GM19351 (cell line): ENCODE results near the gene TMEM79.

Experiments
- ATAC-seq: cut with Tn5 transposase; IDR thresholded peaks from one replicate; pipeline ENCODE4 v1.9.1; 2021; ENCODE audit warnings: mild to moderate bottlenecking, moderate library complexity; ENCODE audit not compliant: unreplicated experiment

TMEM79 gene, protein sequence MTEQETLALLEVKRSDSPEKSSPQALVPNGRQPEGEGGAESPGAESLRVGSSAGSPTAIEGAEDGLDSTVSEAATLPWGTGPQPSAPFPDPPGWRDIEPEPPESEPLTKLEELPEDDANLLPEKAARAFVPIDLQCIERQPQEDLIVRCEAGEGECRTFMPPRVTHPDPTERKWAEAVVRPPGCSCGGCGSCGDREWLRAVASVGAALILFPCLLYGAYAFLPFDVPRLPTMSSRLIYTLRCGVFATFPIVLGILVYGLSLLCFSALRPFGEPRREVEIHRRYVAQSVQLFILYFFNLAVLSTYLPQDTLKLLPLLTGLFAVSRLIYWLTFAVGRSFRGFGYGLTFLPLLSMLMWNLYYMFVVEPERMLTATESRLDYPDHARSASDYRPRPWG

GRCh38 chr1:156284112-156284511 is at the start of gene TMEM79:
Gene TMEM79 (plus strand): TSS chr1:156284325. CDS start chr1:156285227, 902 bp downstream.
- no peak for ATAC-seq

- ATAC-seq, result no peak
These were observed 48.0 kb upstream of the TMEM79 start for GRCh38 chr1:156236164-156236563.

- no peak for ATAC-seq
These were observed 45.9 kb upstream of the TMEM79 start for GRCh38 chr1:156238248-156238647.

DNA sequence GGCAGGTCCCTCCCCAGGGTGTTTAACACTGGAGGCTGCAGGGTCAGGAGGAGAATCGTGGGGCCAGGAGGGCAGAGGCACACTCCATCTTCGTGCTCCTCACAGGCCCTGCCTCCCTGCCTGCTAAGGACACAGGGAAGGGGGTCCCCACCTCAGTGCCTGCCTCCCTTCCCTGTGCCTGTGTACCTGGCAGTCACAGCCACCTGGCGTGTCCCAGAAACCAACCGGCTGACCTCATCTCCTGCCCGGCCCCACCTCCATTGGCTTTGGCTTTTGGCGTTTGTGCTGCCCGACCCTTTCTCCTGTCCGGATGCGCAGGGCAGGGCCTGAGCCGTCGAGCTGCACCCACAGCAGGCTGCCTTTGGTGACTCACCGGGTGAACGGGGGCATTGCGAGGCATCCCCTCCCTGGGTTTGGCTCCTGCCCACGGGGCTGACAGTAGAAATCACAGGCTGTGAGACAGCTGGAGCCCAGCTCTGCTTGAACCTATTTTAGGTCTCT is 42.8 kb upstream of the TMEM79 start:
- ATAC-seq, result no peak

GRCh38 chr1:156241926-156242325 is 42.2 kb upstream of the TMEM79 start, which contains the start of gene BGLAP:
Gene BGLAP (plus strand): TSS chr1:156242184. CDS start chr1:156242232, 48 bp downstream.
- ATAC-seq, result no peak

DNA sequence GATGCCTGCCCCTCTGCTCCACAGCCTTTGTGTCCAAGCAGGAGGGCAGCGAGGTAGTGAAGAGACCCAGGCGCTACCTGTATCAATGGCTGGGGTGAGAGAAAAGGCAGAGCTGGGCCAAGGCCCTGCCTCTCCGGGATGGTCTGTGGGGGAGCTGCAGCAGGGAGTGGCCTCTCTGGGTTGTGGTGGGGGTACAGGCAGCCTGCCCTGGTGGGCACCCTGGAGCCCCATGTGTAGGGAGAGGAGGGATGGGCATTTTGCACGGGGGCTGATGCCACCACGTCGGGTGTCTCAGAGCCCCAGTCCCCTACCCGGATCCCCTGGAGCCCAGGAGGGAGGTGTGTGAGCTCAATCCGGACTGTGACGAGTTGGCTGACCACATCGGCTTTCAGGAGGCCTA is 41.4 kb upstream of the TMEM79 start:
- no peak for ATAC-seq

DNA sequence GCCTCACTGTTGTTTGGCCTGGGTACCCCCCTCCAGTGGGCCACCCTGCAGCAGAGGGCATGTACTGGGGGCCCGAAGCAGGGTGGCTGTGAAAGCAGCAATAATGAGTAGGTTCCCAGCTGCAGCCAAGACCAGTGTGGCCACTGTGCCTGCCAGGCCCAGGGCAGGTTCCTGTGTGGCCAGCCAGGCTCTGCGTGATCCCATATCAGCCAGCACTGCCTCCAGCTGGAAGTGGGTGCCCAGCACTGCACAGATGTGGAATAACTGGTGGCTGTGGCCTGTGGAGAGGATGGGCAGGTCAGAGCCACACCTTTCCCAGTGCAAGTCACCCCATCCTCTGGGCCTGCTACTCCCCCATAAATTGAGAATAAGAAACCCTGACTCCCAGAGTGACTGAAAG is 40.0 kb upstream of the TMEM79 start:
- no peak for ATAC-seq

DNA sequence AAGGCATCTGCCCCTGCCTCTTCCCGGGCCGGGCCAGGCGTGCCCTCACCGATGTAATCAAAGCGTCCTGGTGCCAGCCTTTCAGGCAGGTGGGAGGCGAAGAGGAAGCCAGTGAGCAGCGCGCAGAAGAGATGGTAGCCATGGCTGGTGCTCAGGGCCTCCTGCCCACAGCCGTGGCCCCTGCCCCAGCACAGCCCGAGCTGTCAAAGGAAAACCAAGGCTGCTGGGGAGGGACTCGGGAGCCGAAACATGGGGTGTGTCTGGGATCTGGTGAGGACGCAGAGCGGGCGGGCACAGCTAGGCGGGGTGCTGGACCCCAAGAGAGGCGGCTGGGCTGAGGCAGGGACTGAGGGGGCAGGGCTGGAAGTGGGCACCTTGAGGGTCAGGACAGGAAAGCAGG is 39.4 kb upstream of the TMEM79 start:
- ATAC-seq, result no peak

DNA sequence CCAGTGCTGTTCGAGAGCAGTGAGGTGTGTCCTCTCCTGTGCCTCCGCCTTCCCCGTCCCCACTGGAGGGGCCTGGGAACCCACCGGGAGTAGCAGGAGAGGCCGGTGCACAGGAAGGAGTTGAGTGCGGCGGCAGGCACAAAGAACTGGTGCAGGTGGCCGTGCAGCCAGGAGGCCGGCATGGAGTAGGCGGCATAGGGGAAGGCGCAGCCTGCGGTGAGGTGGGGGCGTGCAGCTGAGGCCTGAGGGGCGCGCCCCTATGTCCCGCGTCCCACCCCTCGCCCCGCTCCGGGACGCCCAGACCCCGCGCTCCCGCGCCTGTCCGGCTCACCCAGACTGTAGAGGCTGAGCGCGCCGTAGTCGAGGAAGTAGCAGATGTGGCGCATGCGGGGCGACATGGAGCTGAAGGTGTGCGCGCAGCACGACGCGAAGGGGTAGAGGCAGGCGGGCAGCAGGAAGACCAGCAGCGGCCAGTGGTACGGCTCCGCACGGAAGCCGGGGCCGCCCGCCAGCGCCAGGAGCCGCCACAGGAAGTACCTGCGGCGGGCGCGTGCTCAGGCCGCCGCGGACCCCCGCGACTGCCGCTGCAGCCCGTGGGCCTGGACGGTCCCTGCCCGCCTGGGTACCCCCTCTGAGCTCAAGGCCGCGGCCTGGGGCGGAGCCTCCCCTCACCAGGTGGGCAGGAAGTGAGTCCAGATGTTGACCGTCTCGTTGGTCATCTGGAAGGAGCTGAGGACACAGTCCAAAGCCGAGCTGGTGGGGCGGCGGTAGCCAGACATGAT is 38.5 kb upstream of the TMEM79 start:
- ATAC-seq, result no peak

GRCh38 chr1:156246241-156246780 is 37.8 kb upstream of the TMEM79 start:
- no peak for ATAC-seq

DNA sequence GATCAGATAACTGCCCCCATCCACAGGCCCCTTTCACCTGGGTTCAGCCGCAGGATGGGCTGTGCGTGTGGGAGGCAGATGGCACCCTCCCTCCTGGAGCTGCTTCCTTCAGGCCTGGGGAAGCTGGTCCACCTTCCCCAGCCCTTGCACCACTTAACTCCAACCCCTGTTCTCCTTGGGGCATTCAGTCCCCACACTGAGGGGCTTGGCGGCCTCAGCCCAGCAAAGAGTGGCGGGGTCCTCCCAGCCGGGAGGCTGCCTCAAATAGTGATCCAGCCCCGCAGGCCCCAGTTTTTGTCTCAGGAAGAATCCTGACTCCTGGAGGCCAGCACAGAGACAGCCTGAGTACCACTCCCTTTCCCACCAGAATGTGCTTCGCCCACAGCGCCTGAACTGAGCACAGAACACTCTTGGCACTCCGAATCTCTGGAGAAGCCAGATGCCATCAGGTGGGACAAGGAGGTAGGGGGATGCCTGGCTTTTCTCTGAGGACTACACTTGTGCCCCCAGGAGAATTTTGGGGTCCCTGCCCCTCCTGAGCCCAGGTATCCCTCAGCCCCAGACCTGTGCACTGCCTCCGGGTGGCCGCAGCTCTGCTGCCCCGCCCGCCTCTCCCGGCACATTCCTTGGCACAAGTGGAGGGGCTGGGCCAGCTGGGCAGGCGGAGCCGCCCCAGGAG is 37.2 kb upstream of the TMEM79 start:
- ATAC-seq, result no peak

DNA sequence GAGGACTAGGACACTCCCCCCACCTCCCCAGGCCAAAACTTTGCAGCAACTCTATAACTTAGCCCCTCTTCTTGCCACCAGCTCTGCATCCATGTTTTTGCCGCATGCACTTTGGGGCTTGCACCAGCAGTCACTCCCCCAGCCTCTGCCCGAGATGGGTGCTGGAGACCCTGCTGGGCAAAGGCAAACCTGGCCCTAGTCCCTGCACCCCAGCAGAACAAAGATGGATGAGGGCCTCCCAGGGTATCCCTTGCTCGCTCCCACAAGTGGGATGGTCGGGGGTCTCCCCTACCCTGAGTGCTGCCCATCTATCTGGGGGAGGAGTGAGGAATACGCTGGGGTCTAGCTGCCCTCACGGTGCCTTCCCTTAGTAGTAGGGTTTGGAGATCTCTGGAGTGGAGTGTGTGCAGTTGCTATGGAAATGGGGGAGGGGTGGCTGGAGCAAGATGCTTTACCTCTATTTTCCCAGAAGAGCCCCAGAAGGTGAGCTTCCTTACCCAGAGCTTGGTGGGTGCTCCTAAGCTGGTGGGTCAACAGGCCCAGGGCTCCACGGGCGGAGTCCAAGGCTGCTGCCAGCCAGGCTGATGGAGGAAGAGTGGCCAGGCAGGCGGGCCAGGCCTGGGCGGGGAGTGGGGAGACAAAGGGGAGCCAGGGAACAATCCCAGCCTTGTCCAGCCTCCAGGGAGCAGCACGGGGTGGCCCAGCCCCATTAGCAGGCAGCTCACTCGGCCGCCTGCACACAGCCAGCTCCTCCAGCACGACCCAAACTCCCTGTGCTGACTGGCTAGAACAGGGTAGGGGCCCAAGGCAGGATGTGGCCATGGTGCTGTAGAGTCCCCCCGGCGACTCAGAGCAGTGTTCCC is 36.4 kb upstream of the TMEM79 start, which contains the start of gene PAQR6:
TSS of gene PAQR6 (minus strand) at position 597 of the 863 bp plus-strand sequence. CDS start 1,325 bp downstream, outside the sequence.
- ATAC-seq, result no peak

GRCh38 chr1:156248323-156248683 is 35.8 kb upstream of the TMEM79 start:
- no peak for ATAC-seq

GRCh38 chr1:156249593-156249992 is 34.5 kb upstream of the TMEM79 start:
- ATAC-seq, result no peak

- ATAC-seq, result no peak
These were observed 32.6 kb upstream of the TMEM79 start for GRCh38 chr1:156251527-156251926.

DNA sequence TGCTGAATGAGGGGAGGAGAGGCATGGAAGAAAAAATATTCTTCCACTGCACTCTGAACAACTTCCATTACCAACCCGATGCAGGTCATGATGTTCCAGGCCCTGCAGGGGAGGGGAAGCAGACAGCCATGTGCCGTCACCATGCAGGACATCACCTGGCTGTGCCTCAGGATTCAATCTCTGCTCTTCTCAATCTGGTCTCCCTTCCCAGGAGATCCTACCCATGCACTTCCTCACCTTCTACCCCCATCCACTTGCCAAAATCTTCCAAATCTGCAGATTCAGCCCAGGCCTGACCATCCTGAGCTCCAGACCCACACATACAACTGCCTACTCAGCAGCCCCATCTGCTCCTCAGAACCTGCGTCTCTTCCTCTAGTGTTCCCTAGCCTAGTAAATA is 30.5 kb upstream of the TMEM79 start:
- ATAC-seq, result no peak

GRCh38 chr1:156257711-156258110 is 26.4 kb upstream of the TMEM79 start:
- no peak for ATAC-seq

- ATAC-seq, result no peak
These were observed 25.3 kb upstream of the TMEM79 start for GRCh38 chr1:156258859-156259258.

DNA sequence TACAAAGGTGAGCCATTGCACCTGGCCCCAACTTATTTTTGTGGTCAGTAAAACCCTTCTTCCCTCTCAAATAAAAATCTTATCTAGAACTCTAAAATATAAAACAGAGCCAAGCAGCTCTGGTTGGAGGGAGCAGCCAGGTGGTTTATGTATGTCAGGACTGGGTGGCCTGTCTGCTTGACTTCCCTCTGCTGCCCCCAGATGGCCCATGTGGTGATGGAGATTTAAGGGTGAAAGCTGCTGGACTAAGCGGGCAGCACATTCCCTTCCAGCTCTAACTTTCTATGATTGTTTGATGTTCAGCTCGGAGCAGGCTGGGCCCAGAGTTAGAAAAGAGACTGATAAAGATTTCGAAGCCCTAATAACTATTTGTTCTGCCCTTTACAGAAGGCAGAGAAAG is 24.3 kb upstream of the TMEM79 start:
- no peak for ATAC-seq

DNA sequence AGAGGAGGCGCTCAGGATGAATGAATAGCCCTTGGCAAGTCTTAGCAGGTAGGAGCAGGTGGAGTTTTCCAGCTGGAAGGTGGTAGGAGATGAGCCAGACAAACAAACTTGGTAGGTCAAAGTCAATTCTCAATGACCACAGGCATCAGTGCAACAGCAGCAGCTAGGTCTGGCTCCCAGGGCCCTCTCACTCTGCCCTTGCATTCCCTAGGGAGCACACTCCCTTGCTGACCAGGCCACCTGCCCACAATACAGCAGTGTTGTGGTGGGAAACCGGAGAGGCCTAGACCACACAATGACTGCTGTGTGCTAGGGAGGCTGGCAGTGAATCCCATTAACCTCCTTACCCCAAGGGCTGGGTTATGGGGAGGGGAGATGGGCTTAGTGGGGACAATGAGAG is 23.2 kb upstream of the TMEM79 start:
- no peak for ATAC-seq
